ENCODE results near the gene BCAS3.

The BCAS3 gene

GRCh38 chr17:61385577-61386236, 708.1 kb downstream of the BCAS3 start:
- TF ChIP-seq, protein P1, sequence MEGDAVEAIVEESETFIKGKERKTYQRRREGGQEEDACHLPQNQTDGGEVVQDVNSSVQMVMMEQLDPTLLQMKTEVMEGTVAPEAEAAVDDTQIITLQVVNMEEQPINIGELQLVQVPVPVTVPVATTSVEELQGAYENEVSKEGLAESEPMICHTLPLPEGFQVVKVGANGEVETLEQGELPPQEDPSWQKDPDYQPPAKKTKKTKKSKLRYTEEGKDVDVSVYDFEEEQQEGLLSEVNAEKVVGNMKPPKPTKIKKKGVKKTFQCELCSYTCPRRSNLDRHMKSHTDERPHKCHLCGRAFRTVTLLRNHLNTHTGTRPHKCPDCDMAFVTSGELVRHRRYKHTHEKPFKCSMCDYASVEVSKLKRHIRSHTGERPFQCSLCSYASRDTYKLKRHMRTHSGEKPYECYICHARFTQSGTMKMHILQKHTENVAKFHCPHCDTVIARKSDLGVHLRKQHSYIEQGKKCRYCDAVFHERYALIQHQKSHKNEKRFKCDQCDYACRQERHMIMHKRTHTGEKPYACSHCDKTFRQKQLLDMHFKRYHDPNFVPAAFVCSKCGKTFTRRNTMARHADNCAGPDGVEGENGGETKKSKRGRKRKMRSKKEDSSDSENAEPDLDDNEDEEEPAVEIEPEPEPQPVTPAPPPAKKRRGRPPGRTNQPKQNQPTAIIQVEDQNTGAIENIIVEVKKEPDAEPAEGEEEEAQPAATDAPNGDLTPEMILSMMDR (IDR thresholded peaks at IDR 0.05; ENCODE audit: low read length, missing control alignments), result no peak
- no peak overlapping the region for H3K4me3 ChIP-seq (replicated peaks; ENCODE audit: low read depth, low read length)
- no peak for DNase-seq (ENCODE audit: low read depth)

DNA sequence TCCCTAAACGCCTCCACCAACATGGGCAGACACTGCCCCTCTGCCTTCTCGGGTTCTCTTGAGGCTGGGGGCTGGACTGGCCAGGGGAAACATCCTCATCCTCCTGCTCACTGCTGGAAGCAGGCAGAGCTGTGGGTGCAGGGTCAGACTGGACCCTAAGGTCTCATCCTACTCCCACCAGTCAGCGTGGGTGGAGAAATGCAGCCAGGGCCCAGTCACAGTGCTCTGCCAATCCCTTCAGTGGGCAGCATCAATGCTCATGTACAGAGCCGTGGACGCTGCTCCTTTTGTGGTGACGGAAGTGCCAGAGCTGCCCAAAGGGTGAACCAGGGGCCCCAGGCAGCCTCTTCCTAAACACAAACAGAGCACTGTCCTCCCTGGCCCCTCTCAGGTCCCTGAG, 708.6 kb downstream of the BCAS3 start:
- DNase-seq (ENCODE audit: low read depth), result no peak
- TF ChIP-seq, protein P1 (IDR thresholded peaks at IDR 0.05; ENCODE audit: low read length, missing control alignments), result no peak
- H3K4me3 ChIP-seq (replicated peaks; ENCODE audit: low read depth, low read length), result no peak overlapping the region

DNA sequence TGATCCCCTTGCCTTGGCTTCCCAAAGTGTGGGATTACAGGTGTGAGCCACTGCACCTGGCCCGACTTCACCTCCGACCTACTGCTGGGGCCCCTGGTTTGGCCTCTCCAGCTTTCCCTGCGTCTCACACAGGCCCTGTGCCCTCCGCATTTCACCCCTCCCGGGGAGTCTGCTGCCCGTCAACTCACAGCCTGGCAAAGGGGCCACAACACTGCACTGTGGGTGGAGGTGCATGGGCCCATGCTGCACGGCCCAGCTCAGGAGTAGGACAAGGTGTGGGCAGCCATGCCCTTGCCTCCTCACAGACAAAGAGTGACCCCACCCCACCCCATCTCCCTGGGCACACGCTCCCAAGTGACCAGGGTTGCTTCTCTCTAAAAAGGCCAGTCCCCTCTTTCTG, 709.4 kb downstream of the BCAS3 start:
- H3K4me3 ChIP-seq (replicated peaks; ENCODE audit: low read depth, low read length), result no peak overlapping the region
- TF ChIP-seq, protein P1 (IDR thresholded peaks at IDR 0.05; ENCODE audit: low read length, missing control alignments), result no peak
- DNase-seq (ENCODE audit: low read depth), result no peak

GRCh38 chr17:61387511-61388305, 710.1 kb downstream of the BCAS3 start:
- DNase-seq (ENCODE audit: low read depth), result no peak
- H3K4me3 ChIP-seq (replicated peaks; ENCODE audit: low read depth, low read length), result no peak overlapping the region
- TF ChIP-seq, protein P1 (IDR thresholded peaks at IDR 0.05; ENCODE audit: low read length, missing control alignments), result no peak

GRCh38 chr17:61388561-61389356, 711.1 kb downstream of the BCAS3 start:
- no peak for DNase-seq (ENCODE audit: low read depth)
- H3K4me3 ChIP-seq (replicated peaks; ENCODE audit: low read depth, low read length), result no peak overlapping the region
- TF ChIP-seq, protein P1 (IDR thresholded peaks at IDR 0.05; ENCODE audit: low read length, missing control alignments), result no peak

GRCh38 chr17:61389670-61390478, 712.2 kb downstream of the BCAS3 start:
- H3K4me3 ChIP-seq (replicated peaks; ENCODE audit: low read depth, low read length), result no peak overlapping the region
- TF ChIP-seq, protein P1 (IDR thresholded peaks at IDR 0.05; ENCODE audit: low read length, missing control alignments), result peak; percentile 86
- peak; percentile 53 for DNase-seq (ENCODE audit: low read depth)
